Fibroblast of lung (primary cell): ENCODE measurements around the gene ANKRD49. TPM values are rescaled to one million over a fixed set of nuclear protein-coding genes. Genes with fewer than 3 reads are reported as not detected.

ENCODE experiments used
- DNase-seq, 2 donors: peaks; one replicate each; pipeline versions ENCODE4 v3.0.0 to v3.0.0-alpha.2; 2010; ENCODE audit warnings: low read depth in 2 of 2
- H2AFZ ChIP-seq: 2 replicates; pipeline ENCODE4 v1.5.1; 2012; ENCODE audit warnings: low read length, control low read depth, inconsistent platforms
- H3K27ac ChIP-seq: 2 replicates; pipeline ENCODE4 v1.5.1; 2011; ENCODE audit warnings: low read length, control low read depth; ENCODE audit not compliant: insufficient read depth
- H3K27me3 ChIP-seq: 2 replicates; pipeline ENCODE4 v1.5.1; 2011; ENCODE audit warnings: mild to moderate bottlenecking, low read length; ENCODE audit not compliant: control insufficient read depth, insufficient read depth
- H3K36me3 ChIP-seq: 2 replicates; pipeline ENCODE4 v1.5.1; 2011; ENCODE audit warnings: low read length; ENCODE audit not compliant: control insufficient read depth, insufficient read depth
- H3K4me1 ChIP-seq: 2 replicates; pipeline ENCODE4 v1.5.1; 2011; ENCODE audit warnings: low read length; ENCODE audit not compliant: control insufficient read depth, insufficient read depth; ENCODE audit errors: extremely low read depth
- H3K4me2 ChIP-seq: 2 replicates; pipeline ENCODE4 v1.5.1; 2011; ENCODE audit warnings: low read length, control low read depth; ENCODE audit not compliant: insufficient read depth; ENCODE audit errors: extremely low read depth
- H3K4me3 ChIP-seq, 4 experiments: fragments of 200-600 bp in 1 of 4; sonication (generic) in 1 of 4; replicated peaks in 1 of 4; 2 replicates each; pipeline ENCODE4 v1.5.1; 2011 to 2016; ENCODE audit warnings: low read length in 4 of 4, low read depth in 3 of 4, mild to moderate bottlenecking in 3 of 4, control low read depth in 2 of 4, inconsistent platforms in 1 of 4, mixed read lengths in 1 of 4; ENCODE audit not compliant: insufficient read depth in 1 of 4; ENCODE audit errors: control extremely low read depth in 1 of 4
- H3K79me2 ChIP-seq: 2 replicates; pipeline ENCODE4 v1.5.1; 2012; ENCODE audit warnings: mild to moderate bottlenecking, low read length, inconsistent platforms; ENCODE audit not compliant: control insufficient read depth, insufficient read depth
- H3K9ac ChIP-seq: 2 replicates; pipeline ENCODE4 v1.5.1; 2011; ENCODE audit warnings: mild to moderate bottlenecking, low read length, control low read depth; ENCODE audit not compliant: insufficient read depth
- H3K9me3 ChIP-seq: 2 replicates; pipeline ENCODE4 v1.5.1; 2012; ENCODE audit warnings: low read depth, low read length; ENCODE audit not compliant: control insufficient read depth, insufficient read depth
- H4K20me1 ChIP-seq: 2 replicates; pipeline ENCODE4 v1.5.1; 2011; ENCODE audit warnings: low read length; ENCODE audit not compliant: control insufficient read depth, insufficient read depth; ENCODE audit errors: extremely low read depth
- EZH2 ChIP-seq: IDR thresholded peaks from 2 replicates; pipeline ENCODE4 v1.5.1; 2012; ENCODE audit warnings: low read length, control low read depth, mild to moderate bottlenecking; ENCODE audit errors: missing control alignments
- polyA plus RNA-seq, 2 donors: library from polyadenylated mRNA; depleted of rRNA in 1 of 2; stranded (reverse) in 1 of 2; unstranded in 1 of 2; fragments of >200 nt; gene quantifications; 2 replicates each; pipeline ENCODE4 v1.2.1, GENCODE V29; 2011 to 2012; ENCODE audit warnings: missing spikeins in 1 of 2
- total RNA-seq: library from RNA; depleted of rRNA; stranded (reverse); fragments of >200 nt; gene quantifications from 2 replicates; pipeline ENCODE4 v1.2.1, GENCODE V29; 2014
- TF ChIP-seq, protein P1 (sequence below), 2 donors: IDR thresholded peaks in 1 of 2; conservative IDR thresholded peaks in 1 of 2; 1 replicate in 1 of 2; 2 replicates in 1 of 2; pipeline ENCODE4 v1.5.1; 2011 to 2012; ENCODE audit warnings: low read length in 2 of 2, control low read depth in 1 of 2, inconsistent platforms in 1 of 2, low read depth in 1 of 2, mild to moderate bottlenecking in 1 of 2

ANKRD49 gene
- total and polyA plus RNA-seq, 2 donors (not counting 1 experiment from before 2014, with no cell fraction given), result 12.9 to 17.2 TPM

DNA sequence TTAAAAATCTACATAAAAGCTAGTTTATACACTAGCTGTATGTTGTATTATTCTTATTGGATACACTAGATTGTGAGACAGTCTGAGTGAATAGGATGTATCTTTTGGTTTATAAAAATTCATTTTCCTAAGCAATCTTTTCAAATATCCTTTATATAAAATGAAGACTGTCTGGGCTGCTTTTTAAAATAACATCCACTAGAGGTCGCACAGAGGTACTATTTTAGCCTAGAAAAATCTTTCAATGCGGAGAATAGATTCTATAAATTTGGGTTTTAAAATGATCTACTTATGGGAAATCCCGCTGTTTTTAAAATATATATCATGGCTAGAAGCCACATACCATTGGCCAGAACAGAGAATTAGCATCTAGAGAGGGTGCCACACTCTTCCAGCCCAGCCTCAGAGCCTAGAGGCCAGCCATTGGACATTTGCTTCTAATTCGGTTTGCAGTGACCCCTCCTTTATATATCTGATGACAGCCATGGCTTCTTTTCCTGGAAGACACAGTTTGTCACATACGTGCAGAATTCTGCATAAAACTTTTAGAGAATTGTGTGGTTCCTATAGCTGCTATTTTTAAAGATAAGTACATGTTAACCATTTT, 25.8 kb downstream of the ANKRD49 start:
- H3K4me2 ChIP-seq, result no peak overlapping the region
- no peaks in the 10 kb centered on the region for H4K20me1 ChIP-seq

DNA sequence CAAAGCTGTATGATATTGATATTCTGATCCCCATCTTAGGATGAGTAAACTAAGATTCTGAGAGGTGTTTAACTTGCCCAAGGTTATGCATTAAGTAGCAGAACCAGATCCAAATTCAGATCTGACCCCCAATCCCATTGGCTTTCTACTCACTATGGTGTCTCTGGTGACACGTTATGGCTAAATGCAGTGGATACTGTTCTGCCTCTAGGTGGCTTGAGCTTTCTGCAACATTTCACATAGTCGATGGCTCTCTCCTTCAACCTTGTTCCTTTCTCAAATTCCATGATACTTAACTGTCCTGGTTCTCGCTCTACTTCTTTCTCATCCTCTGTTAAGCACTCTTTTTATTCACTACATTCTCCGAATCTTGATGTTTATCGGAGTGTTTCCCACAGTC, 27.9 kb downstream of the ANKRD49 start:
- H3K4me2 ChIP-seq, result no peak overlapping the region
- H3K9ac ChIP-seq, result no peak overlapping the region
- DNase-seq, result peak in 1 of 2 donors; percentile 24
- H2AFZ ChIP-seq, result no peak overlapping the region
- no peaks in the 10 kb centered on the region for H4K20me1 ChIP-seq
- no peaks in the 10 kb centered on the region for H3K36me3 ChIP-seq
- H3K4me1 ChIP-seq, result no peaks in the 10 kb centered on the region
- no peaks in the 10 kb centered on the region for H3K27me3 ChIP-seq
- no peaks in the 10 kb centered on the region for H3K9me3 ChIP-seq
- no peak overlapping the region for H3K27ac ChIP-seq
- no peak overlapping the region for H3K4me3 ChIP-seq
- no peaks in the 10 kb centered on the region for H3K79me2 ChIP-seq
- TF ChIP-seq EZH2, result no peak
- TF ChIP-seq, protein P1, sequence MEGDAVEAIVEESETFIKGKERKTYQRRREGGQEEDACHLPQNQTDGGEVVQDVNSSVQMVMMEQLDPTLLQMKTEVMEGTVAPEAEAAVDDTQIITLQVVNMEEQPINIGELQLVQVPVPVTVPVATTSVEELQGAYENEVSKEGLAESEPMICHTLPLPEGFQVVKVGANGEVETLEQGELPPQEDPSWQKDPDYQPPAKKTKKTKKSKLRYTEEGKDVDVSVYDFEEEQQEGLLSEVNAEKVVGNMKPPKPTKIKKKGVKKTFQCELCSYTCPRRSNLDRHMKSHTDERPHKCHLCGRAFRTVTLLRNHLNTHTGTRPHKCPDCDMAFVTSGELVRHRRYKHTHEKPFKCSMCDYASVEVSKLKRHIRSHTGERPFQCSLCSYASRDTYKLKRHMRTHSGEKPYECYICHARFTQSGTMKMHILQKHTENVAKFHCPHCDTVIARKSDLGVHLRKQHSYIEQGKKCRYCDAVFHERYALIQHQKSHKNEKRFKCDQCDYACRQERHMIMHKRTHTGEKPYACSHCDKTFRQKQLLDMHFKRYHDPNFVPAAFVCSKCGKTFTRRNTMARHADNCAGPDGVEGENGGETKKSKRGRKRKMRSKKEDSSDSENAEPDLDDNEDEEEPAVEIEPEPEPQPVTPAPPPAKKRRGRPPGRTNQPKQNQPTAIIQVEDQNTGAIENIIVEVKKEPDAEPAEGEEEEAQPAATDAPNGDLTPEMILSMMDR (conservative IDR thresholded peaks at IDR 0.05 in 1 of 2, IDR thresholded peaks at IDR 0.05 in 1 of 2; ENCODE audit: low read depth in 1 of 2, low read length in 2 of 2), result peak; percentile 40 to 57

More for the DNA sequence above, 25.8 kb downstream of the ANKRD49 start:
- no peaks in the 10 kb centered on the region for H3K9me3 ChIP-seq
- H3K27ac ChIP-seq, result no peak overlapping the region
- peaks cover 3% of the 10 kb centered on the region for H3K27me3 ChIP-seq
- H3K9ac ChIP-seq, result no peak overlapping the region
- peak overlapping the region; percentile 30 for H2AFZ ChIP-seq
- H3K4me3 ChIP-seq, result no peak overlapping the region
- no peak for TF ChIP-seq EZH2
- TF ChIP-seq, protein P1 (conservative IDR thresholded peaks at IDR 0.05 in 1 of 2, IDR thresholded peaks at IDR 0.05 in 1 of 2; ENCODE audit: low read depth in 1 of 2, low read length in 2 of 2), result peak; percentile 24 to 51
- H3K4me1 ChIP-seq, result no peaks in the 10 kb centered on the region
- no peaks in the 10 kb centered on the region for H3K36me3 ChIP-seq
- peak; percentile 17 to 60 for DNase-seq
- no peaks in the 10 kb centered on the region for H3K79me2 ChIP-seq

GRCh38 chr11:94524341-94524740, 30.6 kb downstream of the ANKRD49 start:
- TF ChIP-seq, protein P1 (conservative IDR thresholded peaks at IDR 0.05 in 1 of 2, IDR thresholded peaks at IDR 0.05 in 1 of 2; ENCODE audit: low read depth in 1 of 2, low read length in 2 of 2), result no peak
- TF ChIP-seq EZH2, result no peak
- no peaks in the 10 kb centered on the region for H3K4me1 ChIP-seq
- no peaks in the 10 kb centered on the region for H3K79me2 ChIP-seq
- no peak overlapping the region for H3K9ac ChIP-seq
- no peaks in the 10 kb centered on the region for H3K27me3 ChIP-seq
- H4K20me1 ChIP-seq, result no peaks in the 10 kb centered on the region
- H3K4me2 ChIP-seq, result no peak overlapping the region
- H2AFZ ChIP-seq, result no peak overlapping the region
- H3K36me3 ChIP-seq, result no peaks in the 10 kb centered on the region
- DNase-seq, result no peak
- no peak overlapping the region for H3K4me3 ChIP-seq
- no peak overlapping the region for H3K27ac ChIP-seq
- H3K9me3 ChIP-seq, result no peaks in the 10 kb centered on the region
